Stimulated activated CD8-positive, alpha-beta memory T cell treated with anti-CD3 and anti-CD28 coated beads, Interleukin-4, amount 100 ng/mL, for 1 hour (primary cell): ENCODE results near the gene PGA4.
"Not testable (repeated sequence)": the region's sequence is repeated elsewhere in the genome, so short reads cannot be mapped to it uniquely, and the experiment has no call there.

ENCODE experiments used
- DNase-seq, 2 donors: peaks; one replicate each; pipeline ENCODE4 v3.0.0-alpha.2; 2020; ENCODE audit warnings: low read depth in 2 of 2, low spot score in 1 of 2

Gene PGA4

DNA sequence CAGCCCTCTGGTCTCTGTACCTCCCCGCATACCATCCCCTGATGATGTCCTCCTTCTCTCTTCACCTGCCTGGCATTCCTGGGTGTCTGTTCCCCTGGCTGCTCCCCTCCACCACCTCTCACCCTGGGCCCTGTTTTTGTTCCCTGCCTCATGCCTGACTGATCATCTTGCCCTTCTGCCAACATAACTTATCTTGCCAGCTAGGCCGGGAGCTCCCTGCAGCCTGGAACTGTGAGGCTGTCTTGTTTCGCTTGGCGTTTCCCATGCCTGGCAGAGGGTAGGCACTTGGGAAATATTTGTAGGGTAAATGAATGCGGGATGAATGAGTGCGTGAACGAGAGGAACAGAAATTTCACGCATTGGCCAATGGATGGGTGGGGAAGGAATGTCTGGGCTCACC is 27.1 kb downstream of the PGA4 start:
- not testable (repeated sequence) for DNase-seq

DNA sequence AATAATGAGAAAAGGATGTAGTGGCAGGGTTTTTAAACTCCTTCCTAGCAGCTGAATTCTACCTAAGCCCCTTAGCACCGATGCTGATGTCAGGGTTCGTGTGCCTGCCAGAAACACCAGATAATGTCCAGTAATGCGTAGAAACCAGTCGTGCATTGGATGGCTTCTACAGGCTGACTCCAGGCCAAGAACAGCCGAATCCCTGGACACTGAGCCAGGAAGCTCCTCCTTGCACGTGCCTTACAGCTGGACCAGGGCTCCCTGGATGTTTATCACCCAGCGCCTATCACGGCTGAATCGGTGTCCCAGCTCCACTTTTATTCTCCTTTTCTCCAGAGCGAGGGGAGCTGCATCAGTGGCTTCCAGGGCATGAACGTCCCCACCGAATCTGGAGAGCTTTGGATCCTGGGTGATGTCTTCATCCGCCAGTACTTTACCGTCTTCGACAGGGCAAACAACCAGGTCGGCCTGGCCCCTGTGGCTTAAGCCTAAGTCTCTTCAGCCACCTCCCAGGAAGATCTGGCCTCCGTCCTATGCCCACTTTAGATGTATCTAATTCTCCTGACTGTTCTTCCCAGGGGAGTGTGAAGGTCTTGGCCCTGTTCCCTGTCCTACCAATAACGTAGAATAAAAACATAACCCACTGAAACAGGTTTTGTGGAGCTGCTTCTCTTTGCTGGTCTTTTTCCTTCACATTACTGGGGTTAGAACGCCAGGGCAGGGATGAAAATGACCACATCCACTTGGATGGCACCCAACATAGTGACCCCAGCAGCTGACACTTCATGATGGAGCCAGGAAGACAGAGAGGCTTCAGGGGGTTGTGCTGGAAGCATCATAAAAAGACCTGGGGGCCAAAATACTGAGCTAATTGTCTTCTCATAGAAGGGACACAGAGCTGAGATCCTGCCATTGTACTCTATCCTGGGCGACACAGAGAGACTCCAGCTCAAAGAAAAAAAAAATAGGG is 28.9 kb downstream of the PGA4 start:
- not testable (repeated sequence) for DNase-seq

DNA sequence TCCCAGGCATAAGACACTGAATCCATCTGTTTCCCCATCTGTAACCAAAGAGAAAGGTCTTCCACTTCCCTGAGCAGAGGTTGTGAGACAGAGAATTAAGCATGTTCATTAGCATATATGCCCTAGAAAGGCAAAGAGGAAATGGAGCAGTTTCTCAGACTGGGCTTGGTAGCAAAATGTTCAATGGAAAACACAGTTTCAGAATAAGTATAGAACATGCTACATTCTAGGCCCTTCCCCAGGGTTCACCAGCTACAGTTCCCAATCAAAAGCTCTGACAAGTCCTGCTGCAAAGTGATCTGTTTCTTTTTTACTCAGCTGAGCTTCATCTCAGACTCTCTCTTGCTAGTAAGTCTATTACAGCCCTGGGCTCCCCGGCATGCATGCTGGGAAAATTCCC is 30.2 kb downstream of the PGA4 start:
- not testable (repeated sequence) for DNase-seq

DNA sequence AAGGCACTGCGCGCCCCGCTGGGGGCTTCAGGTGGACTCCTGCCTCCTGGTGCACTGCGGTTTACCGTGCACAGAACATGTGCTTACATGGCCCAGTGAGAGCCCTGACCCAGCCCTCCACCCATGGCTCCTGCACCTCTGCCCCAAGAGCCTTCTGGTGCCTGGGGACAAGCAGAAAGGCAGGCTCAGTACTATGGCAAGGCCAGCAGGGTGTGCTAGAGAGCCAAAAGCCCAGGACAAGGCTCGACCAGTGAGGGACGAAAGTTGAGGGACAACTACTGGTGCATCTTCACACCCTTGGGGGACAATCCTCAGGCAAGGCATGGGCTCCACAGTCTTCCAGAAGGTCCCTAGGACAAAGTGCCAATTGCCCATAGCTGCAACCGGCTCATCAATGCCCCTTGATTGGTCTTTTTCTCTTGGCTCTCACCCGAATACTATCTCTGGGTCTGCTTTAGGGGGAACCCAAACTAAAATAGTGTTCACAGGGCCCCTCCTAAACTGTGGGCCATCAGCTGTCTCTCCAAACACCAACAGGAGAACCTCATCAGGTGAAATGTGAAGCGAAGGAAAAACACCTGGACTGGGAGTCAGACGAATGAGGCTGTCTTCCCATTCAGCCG is 32.4 kb downstream of the PGA4 start:
- DNase-seq: peak in 1 of 2 donors; percentile 25

DNA sequence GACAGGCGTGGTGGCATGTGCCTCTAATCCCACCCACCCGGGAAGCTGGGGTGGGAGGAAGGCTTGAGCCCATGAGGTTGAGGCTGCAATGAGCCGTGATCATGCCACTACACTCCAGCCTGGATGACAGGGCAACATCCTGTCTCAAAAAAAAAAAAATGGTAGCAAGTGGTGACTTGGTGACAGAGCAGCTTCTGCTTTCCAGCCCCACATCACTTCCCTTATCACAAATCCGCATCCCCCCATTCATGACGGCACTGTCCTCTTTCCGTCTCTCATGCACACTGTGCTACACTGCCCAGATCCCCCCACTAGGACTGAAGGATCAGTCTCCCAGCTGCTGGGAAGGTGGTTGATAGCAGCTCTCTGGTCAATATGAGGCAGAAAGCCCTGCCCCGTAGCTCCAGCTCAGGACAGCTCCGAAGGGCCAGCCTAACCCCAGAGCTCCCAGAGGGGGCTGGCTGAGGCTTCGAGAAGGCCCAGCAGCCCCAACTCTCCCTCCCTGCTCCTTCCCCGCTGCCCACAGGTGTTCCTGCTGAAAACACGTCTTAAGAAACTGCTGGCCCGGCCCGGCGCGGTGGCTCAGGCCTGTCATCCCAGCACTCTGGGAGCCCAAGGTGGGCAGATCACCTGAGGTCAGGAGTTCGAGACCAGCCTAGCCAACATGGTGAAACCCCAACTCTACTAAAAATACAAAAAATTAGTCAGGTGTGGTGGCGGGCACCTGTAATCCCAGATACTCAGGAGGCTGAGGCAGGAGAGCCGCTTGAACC is 34.7 kb downstream of the PGA4 start:
- no peak for DNase-seq

DNA sequence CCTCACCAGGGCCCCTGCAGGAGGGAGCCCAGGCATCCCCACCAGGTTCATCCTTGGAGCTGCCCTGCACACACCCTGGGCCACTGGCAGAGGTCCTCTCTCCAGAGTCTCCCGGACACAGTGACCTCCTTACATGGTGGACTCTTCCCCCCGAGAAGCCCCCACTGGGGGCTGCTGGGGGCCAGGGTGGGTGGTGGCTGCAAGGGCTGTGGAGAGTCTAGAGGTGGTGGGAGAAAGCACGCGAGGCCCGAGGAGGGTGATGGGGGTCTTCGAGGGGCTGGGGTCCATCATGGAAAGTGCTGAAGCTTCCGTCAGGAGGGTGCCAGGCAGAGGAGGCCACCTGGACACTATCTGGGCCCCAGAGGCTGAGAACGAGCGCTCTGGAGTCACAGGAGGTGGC is 36.4 kb downstream of the PGA4 start:
- DNase-seq: no peak

DNA sequence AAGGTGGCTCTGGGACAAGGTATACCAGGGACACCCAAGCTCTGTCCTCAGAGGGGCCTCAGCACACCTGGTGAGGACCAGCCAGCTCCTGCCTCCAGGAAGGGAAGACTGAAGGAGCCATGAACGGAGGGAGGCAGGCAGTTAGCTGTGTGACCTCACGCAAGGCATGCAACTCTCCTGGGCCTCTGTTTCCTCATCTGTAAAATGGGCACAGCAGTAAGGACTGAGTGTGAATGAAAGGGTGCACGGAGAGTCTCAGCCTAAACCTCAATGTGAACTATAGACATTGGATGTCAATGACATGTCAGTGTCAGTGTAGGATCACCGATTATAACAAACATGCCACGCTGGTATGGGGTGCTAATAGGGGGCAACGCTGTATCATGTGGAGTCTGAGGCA is 37.2 kb downstream of the PGA4 start:
- DNase-seq: no peak

DNA sequence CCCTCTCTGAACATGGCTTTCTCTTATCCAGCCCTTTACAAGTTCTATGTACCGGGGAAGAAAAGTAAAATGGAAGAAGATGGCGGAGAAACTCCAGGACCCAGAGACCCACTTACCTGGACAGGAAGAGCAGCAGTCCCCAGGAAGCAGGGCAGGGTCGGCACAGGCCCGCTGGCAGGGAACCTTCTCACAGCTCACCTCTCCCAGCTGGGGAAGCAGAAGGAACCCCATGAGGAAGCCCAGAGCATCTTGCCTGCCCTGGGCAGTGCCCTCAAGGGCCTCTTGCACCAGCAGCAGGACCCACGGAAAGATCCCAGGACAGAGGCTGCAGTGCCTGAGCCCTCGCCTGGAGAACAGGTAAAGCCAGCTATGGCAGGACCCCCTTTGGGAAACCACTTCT is 42.2 kb downstream of the PGA4 start:
- no peak for DNase-seq

DNA sequence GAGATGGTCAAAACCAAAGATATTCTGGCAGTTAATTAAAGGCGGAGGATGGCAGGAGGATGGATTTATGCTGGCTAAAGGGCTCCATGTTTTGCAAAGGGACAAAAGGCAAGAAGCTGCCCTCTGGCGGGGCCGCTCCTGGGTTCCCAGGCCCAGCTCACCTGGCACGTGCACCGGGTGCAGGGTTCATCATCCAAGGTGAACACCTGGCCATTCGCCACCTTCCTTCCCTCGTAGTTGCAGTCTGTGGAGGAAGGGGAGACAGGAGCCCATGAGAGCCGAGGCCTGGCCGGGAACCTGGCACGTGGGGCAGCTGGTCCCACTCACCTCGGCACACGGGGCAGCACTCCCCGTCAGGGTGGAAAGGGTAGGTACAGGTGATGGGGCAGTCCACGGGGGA is 42.6 kb downstream of the PGA4 start:
- no peak for DNase-seq

DNA sequence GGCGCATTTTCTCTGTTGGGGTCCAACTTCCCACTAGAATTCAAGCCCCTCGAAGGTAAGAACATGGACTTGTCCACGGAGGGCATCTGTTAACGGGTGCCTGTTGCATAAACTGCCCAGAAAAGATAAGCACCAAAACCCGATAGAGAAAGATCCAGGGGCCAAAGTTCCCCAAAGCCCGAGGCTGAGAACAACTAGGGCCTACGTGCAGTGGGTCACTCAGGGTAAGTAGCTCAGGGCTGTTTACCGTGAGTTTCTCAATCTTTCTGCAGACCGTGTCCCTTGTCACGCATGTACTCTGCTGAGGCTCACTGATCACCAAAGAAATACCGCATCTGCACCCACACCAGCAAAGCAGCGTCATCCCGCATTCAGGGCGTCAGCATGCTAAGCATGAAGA is 43.2 kb downstream of the PGA4 start:
- DNase-seq: no peak

DNA sequence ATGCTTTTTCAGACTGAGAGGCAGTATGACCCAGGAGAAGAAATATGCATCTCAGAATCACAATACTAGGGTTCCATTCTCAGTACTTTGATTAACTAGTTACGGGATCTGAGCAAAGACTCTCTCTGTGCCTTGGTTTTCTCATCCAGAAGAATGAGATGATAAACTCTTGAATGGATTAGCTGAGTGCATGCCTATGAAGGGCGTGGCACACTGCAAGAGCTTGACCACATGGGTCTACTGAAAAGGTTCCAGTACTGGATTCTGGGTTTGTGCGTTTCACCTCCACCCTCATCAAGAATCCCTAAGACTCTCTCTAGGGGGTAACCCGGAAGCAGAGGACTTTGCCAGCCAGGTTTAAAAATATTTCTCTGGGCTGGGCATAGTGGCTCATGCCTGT is 44.5 kb downstream of the PGA4 start:
- no peak for DNase-seq

DNA sequence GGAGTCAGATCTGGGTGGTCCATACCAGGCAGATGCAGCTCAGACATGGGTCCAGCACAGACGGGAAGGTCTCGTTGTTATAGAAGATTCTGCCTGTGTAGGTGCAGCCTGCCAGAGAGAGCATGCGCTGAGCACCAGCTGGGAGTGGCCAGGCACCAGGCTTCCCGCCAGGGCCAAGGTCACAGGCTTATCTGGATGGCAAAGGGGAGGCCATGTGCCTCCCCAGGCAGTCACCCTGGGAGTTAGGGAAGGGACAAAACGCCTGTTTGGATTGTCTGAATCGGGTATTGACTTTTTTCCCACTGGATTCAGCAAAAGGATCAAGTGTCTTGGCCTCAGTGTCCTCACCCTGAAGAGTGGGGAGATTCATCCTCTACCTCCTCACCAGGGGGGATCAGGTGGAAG is 45.3 kb downstream of the PGA4 start:
- DNase-seq: no peak

DNA sequence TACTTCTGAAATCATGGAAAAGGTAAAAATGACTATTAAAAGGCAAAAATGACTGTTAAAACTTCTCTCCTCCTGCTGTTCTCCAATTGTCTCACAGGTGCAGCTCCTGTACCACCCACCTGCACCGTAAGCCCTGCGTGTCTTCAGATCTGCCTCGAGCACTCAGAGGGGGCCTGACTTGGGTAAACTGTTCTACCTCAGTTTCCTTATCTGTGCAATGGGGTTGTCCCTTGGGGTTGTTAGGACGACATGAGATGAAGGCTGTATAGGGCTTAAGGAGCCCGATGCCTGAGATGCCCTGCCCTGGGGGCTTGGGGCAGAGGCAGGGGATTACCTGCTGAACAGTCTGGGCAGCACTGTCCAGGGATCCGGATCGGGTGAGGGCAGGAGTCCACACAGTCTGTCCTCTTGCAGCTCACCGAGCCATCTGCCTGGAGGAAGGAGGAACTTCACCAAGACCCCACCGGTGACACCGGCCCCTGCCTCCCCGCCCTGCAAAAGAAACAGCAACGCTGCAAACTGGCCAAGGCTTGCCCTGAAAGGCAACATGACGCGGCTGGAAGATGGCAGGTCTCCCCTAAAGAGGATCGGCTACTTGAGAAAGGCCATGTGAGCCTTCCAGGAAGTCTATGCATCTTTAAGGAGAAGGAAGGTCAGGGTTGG is 46.6 kb downstream of the PGA4 start:
- DNase-seq: no peak

DNA sequence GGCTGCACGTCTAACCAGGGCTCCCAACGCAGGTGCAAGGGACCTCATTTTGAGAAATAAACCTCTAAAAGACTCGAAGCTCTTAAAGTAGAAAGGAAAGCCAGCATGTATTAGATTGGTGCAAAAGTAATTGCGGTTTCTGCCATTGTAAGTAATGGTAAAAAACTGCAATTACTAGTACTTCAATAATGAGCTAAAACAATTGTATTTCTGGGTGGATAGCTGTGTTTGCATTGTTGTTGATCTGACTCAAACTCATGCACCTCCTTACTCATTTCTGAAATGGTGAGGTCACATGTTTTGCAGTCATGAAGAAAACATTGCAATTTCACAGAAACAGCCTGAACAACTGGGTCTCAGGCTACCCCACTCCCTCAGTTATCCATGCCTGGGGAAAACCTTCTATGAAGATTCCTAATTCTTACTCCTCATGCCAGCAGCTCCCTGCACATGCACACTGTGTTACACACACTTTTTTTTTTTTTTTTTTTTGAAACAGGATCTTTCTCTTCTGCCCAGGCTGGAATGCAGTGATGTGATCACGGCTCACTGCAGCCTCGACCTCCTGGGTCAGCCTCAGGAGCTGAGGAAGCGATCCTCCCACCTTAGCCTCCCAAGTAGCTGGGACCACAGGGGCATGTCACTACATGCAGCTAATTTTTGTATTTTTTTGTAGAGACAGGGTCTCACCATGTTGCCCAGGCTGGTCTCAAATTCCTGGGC is 48.4 kb downstream of the PGA4 start:
- DNase-seq: no peak

DNA sequence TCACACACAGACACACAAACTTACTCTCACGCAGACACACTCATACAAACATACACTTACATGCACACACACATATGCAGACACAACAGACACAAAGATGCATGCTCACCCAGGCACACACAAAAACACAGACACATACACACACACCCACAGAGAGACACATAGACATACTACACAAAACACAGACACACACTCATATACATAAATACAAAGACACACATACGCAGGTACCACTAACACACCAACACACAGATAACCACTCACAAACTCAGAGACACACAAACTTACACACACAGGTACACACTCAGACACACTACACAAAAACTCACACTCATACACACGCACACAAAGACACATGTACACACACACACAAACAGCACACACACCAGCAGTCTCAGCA is 50.6 kb downstream of the PGA4 start:
- no peak for DNase-seq

DNA sequence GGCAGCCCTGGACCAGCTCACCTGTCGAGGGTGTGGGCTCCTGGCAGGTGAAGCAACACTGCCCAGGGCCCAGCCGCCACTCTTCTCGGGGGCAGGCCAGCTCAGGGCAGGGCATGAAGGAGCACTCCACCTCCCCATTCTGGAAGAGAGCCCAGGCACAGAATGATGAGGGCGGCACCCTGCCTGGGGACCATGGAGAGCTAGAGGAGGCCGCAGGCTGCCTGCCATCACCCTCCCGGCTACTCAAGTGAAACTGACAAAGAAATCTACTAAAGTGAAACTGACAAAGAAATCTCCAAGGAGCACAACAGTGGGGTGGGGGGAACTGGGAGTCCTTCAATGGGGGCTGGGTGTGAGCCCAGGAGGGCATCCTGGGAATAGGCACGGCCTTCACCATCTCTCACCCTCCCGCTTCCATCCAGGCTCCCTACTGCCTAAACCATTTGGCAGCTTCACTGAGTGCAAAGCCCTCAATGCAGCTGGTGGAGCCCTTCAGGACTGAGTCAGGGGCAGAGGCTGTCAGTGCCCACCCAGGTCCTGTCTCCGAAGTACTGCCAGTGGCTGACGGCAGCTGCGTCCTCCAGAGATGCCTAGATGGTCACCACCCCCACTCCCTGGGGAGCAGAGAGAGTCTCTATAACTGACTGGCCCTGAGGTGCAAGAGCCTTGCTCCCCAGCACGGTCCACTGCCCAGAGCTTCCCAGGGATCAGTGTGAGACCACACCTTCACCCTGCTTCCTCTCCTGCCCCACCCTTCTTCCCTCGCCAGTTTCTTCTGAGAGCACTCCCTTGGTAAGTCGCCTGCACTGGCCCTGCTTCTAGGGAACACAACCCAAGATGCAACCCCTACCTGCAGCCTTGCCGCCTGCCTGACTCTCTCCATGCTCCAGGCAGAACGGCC is 51.3 kb downstream of the PGA4 start:
- DNase-seq: no peak

DNA sequence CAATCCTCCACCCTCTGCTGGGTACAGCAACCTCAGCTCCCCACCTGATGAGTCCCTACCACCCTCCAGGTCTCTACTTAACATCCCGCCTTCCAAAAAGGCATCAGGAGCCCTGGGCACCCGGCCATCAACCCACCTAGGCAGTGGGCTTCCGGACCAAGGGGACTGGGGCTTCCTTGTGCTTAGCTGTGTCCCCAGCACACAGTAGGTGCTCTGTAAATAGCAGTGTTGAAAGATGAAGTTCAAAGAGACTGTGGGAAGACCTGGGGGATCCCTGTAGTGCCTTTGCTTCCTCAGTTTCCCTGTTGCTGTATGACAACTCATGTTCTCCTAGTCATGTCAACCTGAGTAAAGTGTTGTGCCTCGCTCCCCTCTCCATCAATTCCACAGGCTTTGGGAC is 51.9 kb downstream of the PGA4 start:
- no peak for DNase-seq

DNA sequence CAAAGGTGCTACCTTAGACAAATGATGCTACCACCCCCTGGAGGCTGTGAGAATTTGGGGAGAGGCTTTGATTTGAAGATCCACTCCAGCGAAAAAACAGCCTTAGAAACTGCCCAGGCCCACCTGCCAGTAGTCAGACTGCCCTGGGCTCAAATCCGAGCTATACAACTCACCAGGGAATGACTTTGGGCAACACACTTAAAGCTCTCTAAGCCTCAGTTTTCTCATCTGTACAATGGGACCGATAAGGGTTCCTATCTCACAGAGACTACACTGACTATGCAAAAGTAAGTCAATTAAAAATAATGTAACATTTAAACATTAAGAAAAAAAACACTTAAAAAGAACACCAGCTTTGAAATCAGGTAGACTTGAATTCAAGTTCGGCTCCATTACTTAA is 53.0 kb downstream of the PGA4 start:
- DNase-seq: no peak

DNA sequence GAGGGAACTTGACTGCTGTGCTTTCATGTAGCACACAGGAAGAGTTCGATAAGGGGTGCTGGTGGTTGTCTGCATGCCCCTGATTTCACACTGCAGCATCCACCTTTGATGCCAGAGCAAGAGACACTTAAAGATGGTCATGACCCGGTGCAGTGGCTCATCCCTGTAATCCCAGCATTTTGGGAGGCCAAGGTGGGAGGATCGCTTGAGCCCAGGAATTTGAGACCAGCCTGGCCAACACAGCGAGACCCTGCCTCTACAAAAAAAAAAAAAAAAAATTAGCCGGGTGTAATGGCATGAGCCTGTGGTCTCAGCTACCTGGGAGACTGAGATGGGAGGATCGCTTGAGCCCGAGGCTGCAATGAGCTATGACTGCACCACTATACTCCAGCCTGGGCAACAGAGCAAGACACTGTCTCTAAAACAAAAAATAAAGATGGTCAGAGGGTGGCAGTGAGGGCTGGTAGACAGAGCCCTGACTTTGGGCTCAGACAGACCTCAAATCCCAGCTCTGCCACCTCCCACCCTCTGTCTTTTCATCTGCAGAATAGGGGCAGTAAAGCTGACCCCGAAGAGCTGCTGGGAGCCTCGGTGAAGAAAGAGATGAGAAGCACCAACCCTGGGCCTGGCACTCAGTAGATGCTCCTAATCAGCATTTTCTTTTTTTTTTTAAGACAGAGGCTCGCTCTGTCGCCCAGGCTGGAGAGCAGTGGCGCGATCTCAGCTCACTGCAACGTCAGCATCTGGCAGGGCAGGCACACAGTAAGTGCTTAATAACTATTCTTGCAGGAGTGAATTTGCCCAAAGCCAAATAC is 55.2 kb downstream of the PGA4 start:
- no peak for DNase-seq
